ENCODE results near the gene SLAMF6. TPM values are rescaled to one million over a fixed set of nuclear protein-coding genes. Genes with fewer than 3 reads are reported as not detected.

Gene SLAMF6
- total RNA-seq, 1 experiment from 2014 or later: not detected

DNA sequence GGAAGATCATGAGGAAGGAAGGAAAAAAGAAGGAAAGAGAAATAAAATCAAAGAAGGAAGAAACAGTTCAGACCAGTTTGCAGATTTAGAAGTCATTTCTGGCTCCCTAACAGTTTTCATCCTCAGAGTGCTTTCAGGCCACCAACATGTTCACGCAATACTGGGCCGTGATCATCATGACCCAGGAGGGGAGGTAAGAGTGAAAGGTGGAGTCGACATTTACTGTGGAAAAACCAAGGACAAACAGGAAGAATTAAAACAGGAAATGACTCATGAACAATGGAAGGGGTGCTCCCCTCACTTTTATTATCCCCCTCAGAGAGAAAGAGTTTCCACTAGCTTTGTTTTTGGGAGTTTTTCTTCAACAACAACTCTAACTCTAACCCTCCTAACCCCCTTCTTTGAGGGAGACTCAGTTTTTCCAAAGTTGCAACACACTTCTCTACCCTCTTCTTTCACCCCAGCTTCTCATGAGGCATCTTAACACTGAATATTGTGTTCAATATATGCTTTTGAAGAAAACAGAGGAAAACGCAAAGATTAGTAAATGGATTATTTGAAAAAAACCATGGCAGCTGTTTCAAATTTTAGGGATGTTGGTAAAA lies 62.3 kb downstream of the SLAMF6 start:
- Mint-ChIP-seq H3K27ac (ENCODE audit: unreplicated experiment) (no peak overlapping the region), H3K27me3 (ENCODE audit: unreplicated experiment) (peaks cover 45% of the 10 kb centered on the region), H3K4me3 (ENCODE audit: low read depth, unreplicated experiment) (no peak overlapping the region), H3K9me3 (ENCODE audit: low read depth, unreplicated experiment) (no peaks in the 10 kb centered on the region), H3K4me1 (ENCODE audit: low read depth, unreplicated experiment) (no peaks in the 10 kb centered on the region), H3K36me3 (ENCODE audit: insufficient read depth, unreplicated experiment) (no peaks in the 10 kb centered on the region)
- intact Hi-C loops (cut with micrococcal nuclease; ENCODE audit: unreplicated experiment): no loop called here
- CTCF ChIA-PET: no interaction called here
- no peak for DNase-seq
- BruUV-seq (replicated peaks): no TSS peak
- TF ChIP-seq, protein P1, sequence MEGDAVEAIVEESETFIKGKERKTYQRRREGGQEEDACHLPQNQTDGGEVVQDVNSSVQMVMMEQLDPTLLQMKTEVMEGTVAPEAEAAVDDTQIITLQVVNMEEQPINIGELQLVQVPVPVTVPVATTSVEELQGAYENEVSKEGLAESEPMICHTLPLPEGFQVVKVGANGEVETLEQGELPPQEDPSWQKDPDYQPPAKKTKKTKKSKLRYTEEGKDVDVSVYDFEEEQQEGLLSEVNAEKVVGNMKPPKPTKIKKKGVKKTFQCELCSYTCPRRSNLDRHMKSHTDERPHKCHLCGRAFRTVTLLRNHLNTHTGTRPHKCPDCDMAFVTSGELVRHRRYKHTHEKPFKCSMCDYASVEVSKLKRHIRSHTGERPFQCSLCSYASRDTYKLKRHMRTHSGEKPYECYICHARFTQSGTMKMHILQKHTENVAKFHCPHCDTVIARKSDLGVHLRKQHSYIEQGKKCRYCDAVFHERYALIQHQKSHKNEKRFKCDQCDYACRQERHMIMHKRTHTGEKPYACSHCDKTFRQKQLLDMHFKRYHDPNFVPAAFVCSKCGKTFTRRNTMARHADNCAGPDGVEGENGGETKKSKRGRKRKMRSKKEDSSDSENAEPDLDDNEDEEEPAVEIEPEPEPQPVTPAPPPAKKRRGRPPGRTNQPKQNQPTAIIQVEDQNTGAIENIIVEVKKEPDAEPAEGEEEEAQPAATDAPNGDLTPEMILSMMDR (IDR thresholded peaks at IDR 0.05; ENCODE audit: unreplicated experiment): no peak

DNA sequence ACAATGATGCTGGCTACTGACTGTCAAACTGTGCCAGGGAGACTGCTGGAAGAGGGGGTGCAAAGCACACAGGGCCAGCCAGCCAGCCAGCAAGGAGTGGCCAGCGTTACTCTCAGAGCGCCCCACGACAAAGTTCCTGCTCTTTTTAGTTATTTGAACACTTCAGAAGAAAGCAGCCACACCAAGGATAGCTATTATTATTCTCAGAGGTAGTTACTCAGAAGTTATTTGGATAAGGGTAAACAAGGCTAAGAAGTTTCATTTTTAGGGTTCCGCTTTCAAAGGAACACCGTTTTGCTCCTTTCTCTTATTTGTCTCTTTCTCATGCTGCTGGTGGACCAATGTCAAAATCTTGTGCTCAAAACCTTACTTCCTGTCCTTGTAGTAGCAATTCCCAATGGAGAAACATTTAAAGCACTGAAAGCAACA lies 62.8 kb downstream of the SLAMF6 start:
- CTCF ChIA-PET: no interaction called here
- H3K27me3 Mint-ChIP-seq (ENCODE audit: unreplicated experiment): peaks cover 40% of the 10 kb centered on the region
- no peak overlapping the region for H3K4me3 Mint-ChIP-seq (ENCODE audit: low read depth, unreplicated experiment)
- no peak overlapping the region for H3K27ac Mint-ChIP-seq (ENCODE audit: unreplicated experiment)
- intact Hi-C loops (cut with micrococcal nuclease; ENCODE audit: unreplicated experiment): no loop called here
- H3K36me3 Mint-ChIP-seq (ENCODE audit: insufficient read depth, unreplicated experiment): no peaks in the 10 kb centered on the region
- no TSS peak for BruUV-seq (replicated peaks)
- TF ChIP-seq, protein P1 (IDR thresholded peaks at IDR 0.05; ENCODE audit: unreplicated experiment): no peak
- no peak for DNase-seq
- no peaks in the 10 kb centered on the region for H3K4me1 Mint-ChIP-seq (ENCODE audit: low read depth, unreplicated experiment)
- H3K9me3 Mint-ChIP-seq (ENCODE audit: low read depth, unreplicated experiment): no peaks in the 10 kb centered on the region

DNA sequence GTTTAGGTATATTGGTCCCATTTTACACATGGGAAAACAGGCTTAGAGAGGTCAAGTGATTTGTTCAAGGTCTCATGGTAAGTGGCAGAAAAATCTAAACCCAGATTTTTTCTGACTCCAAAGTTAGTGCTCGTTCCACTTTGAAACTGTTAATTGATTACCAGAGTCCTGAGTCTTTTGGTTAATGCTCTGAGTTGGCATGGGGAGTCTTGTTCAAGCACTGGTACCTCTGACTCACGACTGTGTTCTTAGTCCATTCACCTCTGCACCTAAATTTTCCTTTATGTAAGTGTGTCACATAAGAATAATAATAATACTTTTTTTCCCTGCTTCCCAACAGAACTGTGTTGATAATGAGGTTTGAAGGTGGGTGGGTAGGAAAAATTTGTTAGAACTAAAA lies 63.4 kb downstream of the SLAMF6 start:
- no TSS peak for BruUV-seq (replicated peaks)
- intact Hi-C loops (cut with micrococcal nuclease; ENCODE audit: unreplicated experiment): no loop called here
- no peaks in the 10 kb centered on the region for H3K36me3 Mint-ChIP-seq (ENCODE audit: insufficient read depth, unreplicated experiment)
- H3K27me3 Mint-ChIP-seq (ENCODE audit: unreplicated experiment): peaks cover 34% of the 10 kb centered on the region
- no peak for DNase-seq
- H3K27ac Mint-ChIP-seq (ENCODE audit: unreplicated experiment): no peak overlapping the region
- H3K4me1 Mint-ChIP-seq (ENCODE audit: low read depth, unreplicated experiment): no peaks in the 10 kb centered on the region
- no peak overlapping the region for H3K4me3 Mint-ChIP-seq (ENCODE audit: low read depth, unreplicated experiment)
- TF ChIP-seq, protein P1 (IDR thresholded peaks at IDR 0.05; ENCODE audit: unreplicated experiment): no peak
- CTCF ChIA-PET: no interaction called here
- no peaks in the 10 kb centered on the region for H3K9me3 Mint-ChIP-seq (ENCODE audit: low read depth, unreplicated experiment)

DNA sequence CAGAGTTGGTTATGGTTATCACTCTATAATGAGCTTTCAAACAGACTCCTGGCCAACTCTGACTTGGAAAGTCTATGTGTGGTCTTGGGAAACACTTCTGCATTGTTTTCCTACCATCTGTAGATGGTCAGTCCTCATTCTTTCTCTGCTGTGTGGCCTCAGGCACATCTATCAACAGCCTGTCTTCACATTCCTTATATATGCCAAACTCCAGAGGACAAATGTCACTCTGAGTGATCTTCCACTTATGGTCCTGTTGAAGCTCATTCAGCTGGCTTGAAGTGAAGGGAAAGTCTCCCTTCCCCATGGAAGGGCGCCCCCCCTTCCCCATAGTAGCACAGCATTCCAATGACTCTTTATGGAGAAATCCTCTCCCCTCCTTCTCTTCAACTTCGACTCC lies 64.0 kb downstream of the SLAMF6 start:
- no peak overlapping the region for H3K27ac Mint-ChIP-seq (ENCODE audit: unreplicated experiment)
- intact Hi-C loops (cut with micrococcal nuclease; ENCODE audit: unreplicated experiment): no loop called here
- H3K4me1 Mint-ChIP-seq (ENCODE audit: low read depth, unreplicated experiment): no peaks in the 10 kb centered on the region
- H3K9me3 Mint-ChIP-seq (ENCODE audit: low read depth, unreplicated experiment): no peaks in the 10 kb centered on the region
- TF ChIP-seq, protein P1 (IDR thresholded peaks at IDR 0.05; ENCODE audit: unreplicated experiment): no peak
- no peaks in the 10 kb centered on the region for H3K36me3 Mint-ChIP-seq (ENCODE audit: insufficient read depth, unreplicated experiment)
- BruUV-seq (replicated peaks): no TSS peak
- DNase-seq: no peak
- CTCF ChIA-PET: no interaction called here
- H3K4me3 Mint-ChIP-seq (ENCODE audit: low read depth, unreplicated experiment): no peak overlapping the region
- peaks cover 28% of the 10 kb centered on the region for H3K27me3 Mint-ChIP-seq (ENCODE audit: unreplicated experiment)
